NCI-H524 (cell line): ENCODE data around the gene ADAM8.
A peak's percentile ranks its signal among the peaks of the same experiment; 100 is the strongest.
"Not testable (repeated sequence)": the region's sequence is repeated elsewhere in the genome, so short reads cannot be mapped to it uniquely, and the experiment has no call there.

Experiments
- DNase-seq, 2 experiments: peaks; one replicate each; lab custom pipeline; 2025; lab: John Stamatoyannopoulos, UW

Gene ADAM8

DNA sequence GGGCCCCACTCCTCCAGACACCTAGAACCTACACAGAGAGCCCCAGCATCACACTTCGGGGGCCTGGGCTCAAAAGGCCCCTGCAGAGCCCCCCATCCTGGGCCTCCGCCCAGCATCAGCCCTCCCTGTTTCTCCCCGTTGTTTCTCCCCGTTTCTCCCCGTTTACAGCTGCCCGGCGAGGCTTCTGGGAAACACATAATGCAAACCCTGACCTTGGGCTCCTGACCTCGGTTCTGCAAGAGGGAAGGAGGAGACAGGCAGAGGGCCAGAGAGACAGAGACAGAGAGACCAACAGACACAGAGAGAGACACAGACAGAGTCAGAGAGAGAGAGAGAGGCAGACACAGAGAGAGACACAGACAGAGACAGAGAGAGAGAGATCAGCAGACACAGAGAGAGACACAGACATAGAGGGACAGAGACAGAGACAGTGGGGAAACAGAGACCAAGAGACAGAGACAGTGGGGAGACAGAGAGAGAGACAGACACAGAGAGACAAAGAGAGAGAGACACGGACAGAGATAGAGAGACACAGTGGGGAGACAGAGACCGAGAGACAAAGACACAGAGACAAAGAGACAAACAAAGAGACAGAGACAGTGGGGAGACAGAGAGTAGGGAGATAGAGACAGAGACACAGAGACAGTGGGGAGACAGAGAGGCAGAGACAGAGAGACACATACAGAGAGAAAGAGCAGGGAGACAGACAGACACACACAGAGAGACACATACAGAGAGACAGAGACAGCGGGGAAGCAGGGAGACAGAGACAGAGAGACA is 26.5 kb downstream of the ADAM8 start:
- DNase-seq: no peak

- no peak for DNase-seq
Measured at GRCh38 chr10:133249094-133249780, 27.4 kb downstream of the ADAM8 start.

GRCh38 chr10:133248334-133248715 is 28.3 kb downstream of the ADAM8 start:
- no peak for DNase-seq

- DNase-seq: no peak
Measured at GRCh38 chr10:133247681-133248333, 28.9 kb downstream of the ADAM8 start.

GRCh38 chr10:133246236-133246626 is 30.4 kb downstream of the ADAM8 start:
- DNase-seq: no peak

GRCh38 chr10:133245439-133246235 is 31.0 kb downstream of the ADAM8 start:
- DNase-seq: no peak

GRCh38 chr10:133243593-133243992 is 33.1 kb downstream of the ADAM8 start:
- no peak for DNase-seq

- no peak for DNase-seq
Measured at GRCh38 chr10:133242611-133243356, 33.9 kb downstream of the ADAM8 start.

GRCh38 chr10:133241501-133242205 is 35.0 kb downstream of the ADAM8 start:
- peak in 1 of 2 experiments; percentile 11 for DNase-seq

DNA sequence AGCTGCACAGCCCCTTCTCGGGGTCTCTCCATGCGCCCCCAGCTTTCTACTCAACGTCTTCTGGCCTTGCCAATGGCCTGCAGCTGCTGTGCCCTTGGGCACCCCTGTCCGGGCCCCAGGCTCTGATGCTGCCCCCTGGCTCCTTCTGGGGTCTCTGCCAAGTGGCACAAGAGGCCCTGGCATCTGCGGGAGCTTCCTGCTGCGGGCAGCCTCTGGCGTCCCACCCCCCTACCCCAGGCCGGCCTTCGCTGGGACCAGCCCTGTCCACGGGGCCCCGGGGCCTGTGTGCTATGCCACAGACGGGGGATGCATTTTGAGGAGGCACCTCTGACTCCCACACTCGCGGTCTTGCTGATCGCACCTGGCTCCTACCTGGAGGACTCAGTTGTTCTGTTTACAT is 36.7 kb downstream of the ADAM8 start:
- no peak for DNase-seq

DNA sequence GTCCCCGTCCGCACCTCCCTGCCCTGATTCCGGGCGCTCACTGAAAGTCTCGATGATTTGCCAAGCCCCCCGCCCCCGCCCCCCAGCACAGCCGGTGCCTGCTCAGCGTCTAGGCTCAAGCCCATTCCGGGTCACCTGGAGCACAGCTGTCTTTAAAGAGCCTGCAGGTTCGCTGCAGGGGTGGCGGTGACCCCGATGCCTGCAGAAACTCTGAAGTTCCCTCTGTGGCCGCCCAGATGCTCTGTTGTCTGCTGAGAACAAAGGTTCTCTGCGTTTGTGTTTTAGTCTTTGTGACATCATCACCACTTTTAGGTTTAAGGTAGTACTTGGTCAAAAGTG is 38.2 kb downstream of the ADAM8 start:
- no peak for DNase-seq

- no peak for DNase-seq
Measured at GRCh38 chr10:133237588-133238465, 38.8 kb downstream of the ADAM8 start, which contains the start of gene VENTX. TSS of gene VENTX (plus strand) at chr10:133237855. CDS start at chr10:133237915, 60 bp downstream.

- DNase-seq: no peak
Measured at GRCh38 chr10:133237241-133237587, 39.5 kb downstream of the ADAM8 start.

- DNase-seq: no peak
Measured at GRCh38 chr10:133236401-133237240, 40.0 kb downstream of the ADAM8 start.

DNA sequence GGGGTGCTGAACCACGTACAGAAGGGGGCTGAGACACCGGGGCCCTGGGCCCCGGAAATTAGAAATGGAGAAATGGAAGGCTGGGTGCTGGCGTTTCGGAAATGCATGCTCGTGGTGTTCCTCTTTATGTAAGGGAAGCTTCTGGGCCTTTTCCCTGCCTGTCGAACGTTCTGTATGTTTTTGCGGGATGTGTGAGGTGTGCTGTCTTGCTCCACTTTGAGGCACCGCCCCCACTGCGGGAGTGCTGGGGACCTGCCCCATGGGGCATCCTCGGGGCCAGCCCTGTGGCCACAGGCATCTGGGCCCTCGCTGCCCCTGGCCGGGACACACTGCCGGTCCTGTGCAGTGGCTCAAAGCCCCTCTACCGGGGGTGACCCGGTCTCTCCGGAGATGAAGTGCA is 40.7 kb downstream of the ADAM8 start:
- no peak for DNase-seq

- no peak for DNase-seq
Measured at GRCh38 chr10:133235265-133235855, 41.3 kb downstream of the ADAM8 start.

- DNase-seq: not testable (repeated sequence)
Measured at GRCh38 chr10:133234796-133235195, 41.9 kb downstream of the ADAM8 start.

GRCh38 chr10:133231946-133232574 is 44.6 kb downstream of the ADAM8 start:
- no peak for DNase-seq
